ENCODE data around the gene PRPF31.

The PRPF31 gene

GRCh38 chr19:54142166-54142780, 26.7 kb downstream of the PRPF31 start:
- no peak for DNase-seq (ENCODE audit: low read depth)

DNA sequence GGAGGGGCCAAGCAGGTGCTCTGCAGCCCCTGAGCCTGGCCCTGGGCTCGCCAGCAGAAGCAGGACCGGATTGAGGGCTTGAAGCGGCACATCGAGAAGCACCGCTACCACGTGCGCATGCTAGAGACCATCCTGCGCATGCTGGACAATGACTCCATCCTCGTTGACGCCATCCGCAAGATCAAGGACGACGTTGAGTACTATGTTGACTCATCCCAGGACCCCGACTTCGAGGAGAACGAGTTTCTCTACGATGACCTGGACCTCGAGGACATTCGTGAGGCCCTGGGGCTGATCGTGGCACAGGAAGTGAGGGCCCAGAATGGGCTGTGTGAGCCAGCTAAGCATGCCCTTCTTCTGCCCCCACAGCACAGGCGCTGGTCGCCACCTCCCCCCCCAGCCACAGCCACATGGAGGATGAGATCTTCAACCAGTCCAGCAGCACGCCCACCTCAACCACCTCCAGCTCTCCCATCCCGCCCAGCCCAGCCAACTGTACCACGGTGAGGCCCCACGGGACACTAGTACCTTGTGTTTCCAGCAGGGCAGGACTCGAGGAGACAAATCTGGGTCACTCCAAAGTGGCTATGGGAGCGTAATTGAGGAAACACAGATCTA, 30.1 kb downstream of the PRPF31 start:
- DNase-seq (ENCODE audit: low read depth) = no peak

GRCh38 chr19:54147676-54148075, 32.1 kb downstream of the PRPF31 start:
- DNase-seq (ENCODE audit: low read depth) = no peak

DNA sequence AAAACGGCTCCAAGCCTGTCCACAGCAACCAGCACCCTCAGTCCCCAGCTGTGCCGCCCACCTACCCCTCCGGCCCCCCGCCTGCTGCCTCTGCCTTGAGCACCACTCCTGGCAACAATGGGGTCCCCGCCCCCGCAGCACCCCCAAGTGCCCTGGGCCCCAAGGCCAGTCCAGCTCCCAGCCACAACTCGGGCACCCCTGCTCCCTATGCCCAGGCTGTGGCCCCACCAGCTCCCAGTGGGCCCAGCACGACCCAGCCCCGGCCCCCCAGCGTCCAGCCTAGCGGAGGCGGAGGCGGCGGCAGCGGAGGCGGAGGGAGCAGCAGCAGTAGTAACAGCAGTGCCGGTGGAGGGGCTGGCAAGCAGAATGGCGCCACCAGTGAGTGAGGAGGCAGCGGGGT, 32.6 kb downstream of the PRPF31 start:
- DNase-seq (ENCODE audit: low read depth) = no peak

DNA sequence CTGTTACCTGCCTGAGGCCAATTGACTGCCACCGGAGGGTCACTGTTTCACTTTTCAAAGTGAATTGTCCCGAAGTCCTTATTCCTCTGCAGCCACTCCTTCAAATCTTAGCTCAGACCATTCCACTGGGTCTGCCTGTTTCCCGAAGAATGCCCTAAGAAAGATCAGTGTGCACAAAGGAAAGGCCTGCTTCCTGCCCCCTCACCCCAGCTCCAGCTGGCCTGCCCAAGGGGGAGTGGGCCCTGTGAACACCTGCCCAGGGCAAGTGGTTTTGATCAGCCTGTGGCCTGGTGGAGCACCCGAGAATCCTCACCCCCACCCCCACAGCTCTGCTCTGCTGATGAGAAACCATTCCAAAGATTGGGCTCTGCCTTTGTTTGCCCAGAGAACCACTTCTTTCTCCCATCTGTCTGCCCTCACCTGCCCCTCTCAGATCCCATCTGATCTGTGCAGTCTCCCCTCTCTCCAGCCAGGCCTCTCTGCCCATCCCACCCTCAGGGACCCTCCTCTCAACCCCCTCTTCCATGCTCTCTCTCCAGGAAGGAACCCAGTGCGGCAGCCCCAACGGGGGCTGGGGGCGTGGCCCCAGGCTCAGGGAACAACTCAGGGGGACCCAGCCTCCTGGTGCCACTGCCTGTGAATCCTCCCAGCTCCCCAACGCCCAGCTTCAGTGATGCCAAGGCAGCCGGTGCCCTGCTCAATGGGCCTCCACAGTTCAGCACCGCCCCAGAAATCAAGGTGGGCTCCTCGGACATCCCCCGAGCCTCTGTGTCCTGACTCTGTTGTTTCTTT, 33.7 kb downstream of the PRPF31 start:
- DNase-seq (ENCODE audit: low read depth) = no peak

GRCh38 chr19:54151362-54152035, 35.9 kb downstream of the PRPF31 start:
- no peak for DNase-seq (ENCODE audit: low read depth)

GRCh38 chr19:54152267-54152666, 36.7 kb downstream of the PRPF31 start:
- DNase-seq (ENCODE audit: low read depth) = no peak

DNA sequence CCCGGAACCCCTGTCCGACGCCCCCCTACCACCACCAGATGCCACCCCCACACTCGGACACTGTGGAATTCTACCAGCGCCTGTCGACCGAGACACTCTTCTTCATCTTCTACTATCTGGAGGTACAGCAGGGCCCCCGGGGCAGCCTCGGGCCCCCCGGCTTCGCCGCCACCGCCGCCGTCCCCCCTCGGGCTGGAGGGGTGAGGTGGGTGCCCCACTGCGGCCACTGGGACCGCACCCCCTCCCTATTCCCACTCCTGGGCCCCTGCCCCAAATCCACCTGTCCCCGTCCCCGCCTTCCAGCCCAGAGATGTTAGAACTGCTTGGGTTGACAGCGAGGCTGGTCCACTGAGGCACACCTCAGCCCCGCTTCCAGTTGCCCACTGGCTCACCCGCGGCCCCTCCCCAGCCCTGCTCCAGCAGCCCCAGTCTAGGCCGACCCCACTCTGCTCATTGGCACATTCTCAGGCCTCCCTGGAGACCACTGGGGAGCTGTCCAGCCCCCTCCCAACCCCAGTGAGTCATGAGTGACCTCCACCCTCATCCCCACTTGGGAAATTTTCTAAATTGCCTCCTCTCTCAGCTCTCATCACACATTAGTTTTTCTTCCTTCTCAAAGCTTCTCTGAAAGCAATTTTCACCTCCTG, 37.4 kb downstream of the PRPF31 start:
- no peak for DNase-seq (ENCODE audit: low read depth)

GRCh38 chr19:54153731-54154326, 38.3 kb downstream of the PRPF31 start:
- no peak for DNase-seq (ENCODE audit: low read depth)

DNA sequence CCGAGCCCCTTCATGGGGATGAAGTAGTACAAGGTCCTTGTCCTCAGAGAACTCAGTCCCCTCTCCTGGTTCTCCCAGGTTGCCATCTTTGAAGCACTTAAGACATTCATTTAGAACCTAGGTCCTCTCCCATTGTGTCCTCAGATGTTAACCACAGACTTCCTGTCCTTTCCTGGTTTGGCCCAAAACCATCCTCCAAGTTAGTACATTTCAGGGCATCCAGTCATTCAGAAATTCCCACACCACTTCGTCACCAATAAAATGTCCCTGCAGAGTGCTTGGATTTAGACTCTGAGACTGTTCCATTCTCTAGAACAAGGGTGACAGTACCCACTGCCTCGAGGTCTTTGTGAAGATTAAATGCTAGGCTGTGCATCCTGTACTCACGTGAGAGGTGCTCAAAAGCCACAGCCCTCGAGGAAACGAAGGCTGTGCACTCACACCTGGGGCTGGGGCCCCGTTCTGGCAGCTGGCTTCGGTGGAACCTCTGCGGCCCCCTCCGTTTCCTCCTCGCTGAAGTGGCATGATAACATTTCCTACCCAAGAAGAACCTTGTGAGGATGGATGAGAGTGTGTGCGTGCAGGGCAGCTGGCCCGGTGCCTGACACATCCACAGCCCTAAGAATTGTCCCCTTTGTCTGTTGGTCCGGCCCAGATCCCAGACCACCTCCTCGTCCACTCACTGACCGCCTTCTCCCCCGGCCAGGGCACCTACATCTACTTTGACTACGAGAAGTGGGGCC, 39.2 kb downstream of the PRPF31 start:
- DNase-seq (ENCODE audit: low read depth) = no peak

DNA sequence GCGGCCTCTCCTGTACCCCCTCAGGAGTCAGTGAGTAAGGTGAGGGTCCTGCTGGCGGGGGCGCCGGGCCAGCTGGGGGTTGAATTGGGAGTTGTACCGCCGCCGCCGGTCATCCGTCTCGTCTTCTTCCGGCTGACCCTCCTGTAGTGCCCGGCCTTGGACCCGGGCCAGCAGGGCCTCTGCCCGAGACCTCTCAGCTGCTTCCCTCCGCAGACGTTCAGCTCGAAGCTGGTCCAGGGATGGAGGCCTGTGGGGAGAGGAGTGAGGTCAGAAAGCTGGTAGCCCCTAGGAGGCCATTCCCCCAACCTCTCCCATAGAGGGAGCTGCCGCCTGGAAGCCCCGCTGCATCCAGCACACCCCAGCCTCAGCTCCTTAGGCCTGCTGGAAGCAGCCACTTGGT, 40.1 kb downstream of the PRPF31 start:
- DNase-seq (ENCODE audit: low read depth) = no peak

DNA sequence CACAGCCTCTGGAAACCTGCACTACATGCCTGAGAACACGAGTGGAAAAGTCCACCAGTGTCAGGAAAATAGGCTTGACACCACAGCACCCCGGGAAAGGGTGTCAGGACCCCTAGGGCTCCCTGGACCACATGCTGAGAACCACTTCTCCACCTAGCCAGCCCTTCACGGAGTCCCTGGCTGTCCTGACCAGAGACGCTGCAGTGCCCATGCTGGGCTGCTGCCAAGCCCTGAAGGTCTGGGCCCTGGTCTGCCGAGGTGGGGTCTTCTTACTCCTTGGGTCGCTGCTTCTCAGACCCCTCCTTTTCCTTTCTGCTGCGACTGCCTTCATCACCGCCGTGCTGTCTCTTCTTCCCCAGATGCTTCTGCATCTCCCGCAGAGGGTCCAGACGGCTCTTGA, 40.9 kb downstream of the PRPF31 start:
- DNase-seq (ENCODE audit: low read depth) = no peak

GRCh38 chr19:54156953-54157352, 41.4 kb downstream of the PRPF31 start:
- no peak for DNase-seq (ENCODE audit: low read depth)

GRCh38 chr19:54158812-54159351, 43.3 kb downstream of the PRPF31 start:
- no peak for DNase-seq (ENCODE audit: low read depth)

DNA sequence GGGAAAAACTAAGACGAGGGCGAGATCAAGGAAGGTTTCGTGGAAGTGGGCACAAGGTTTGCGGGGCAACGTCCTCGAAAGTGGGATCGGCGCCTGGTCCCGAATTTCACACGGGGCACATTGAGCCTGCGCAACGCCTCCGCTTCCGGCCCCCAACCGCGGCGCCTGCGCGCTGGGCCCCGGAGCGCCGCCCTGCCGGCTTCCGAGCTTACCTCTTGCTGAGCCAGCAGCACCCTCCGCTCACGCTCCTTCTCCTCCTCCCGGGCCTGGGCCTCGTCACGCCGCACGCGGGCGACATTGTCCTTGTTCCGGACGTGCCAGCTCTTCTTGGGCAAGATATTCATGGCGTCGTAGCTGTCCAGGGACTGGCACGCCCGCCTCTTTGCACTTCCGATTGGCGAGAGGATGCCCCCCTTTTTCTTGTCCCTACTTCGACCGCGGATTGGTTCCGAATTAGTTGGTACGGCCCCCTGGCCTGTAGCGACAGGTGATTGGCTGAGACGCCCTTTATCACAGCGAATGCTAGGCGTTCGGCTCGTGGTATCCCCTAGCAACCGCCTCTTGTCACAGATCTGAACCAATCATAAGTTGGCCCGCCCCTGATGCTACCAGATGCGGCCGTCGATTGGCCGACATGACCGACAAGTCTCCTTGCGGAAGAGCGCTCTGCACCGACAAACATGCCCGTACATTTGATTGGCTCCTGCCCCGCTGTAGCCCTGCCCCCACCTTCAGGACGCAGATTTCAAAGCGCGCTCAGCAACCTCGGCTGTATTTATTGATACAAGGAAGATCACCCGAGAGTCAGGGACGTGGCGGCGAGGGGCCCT, 44.0 kb downstream of the PRPF31 start, which contains the start of gene LENG1:
Gene LENG1, minus strand, starts transcription at position 370 of the 830 bp plus-strand sequence. Its CDS starts 26 bp downstream, at position 344.
- DNase-seq (ENCODE audit: low read depth) = peak; percentile 99

DNA sequence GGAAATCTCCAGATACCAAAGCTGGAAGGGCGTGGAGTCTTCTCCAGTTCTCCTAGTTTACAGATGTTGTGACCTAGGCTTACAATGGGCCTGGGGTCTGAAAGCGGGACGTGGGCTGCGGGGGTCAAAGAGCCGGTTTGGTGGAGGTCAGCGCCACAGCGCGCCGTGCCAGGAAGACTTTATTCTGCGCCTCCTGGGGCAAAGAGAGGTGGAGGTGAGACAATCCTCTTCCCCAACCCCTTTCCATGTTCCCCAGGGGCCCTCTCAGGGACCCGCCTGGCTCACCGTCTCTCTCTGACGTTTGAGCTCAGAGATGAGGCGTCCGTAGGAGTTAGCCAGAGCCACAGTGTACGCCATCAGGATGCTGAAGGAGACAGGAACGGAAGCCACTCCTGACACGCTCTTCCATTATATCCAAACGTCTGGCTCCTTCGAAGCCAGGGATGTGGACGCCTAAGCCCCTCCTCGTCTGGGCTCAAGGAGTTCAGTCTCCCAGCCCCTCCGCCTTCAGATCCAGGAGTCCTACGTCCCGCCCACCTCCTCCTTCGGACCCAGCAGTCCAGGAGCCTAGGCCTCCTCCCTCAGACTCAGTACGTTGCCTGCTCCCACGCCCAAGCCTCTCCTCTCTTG, 44.7 kb downstream of the PRPF31 start:
- DNase-seq (ENCODE audit: low read depth) = no peak

DNA sequence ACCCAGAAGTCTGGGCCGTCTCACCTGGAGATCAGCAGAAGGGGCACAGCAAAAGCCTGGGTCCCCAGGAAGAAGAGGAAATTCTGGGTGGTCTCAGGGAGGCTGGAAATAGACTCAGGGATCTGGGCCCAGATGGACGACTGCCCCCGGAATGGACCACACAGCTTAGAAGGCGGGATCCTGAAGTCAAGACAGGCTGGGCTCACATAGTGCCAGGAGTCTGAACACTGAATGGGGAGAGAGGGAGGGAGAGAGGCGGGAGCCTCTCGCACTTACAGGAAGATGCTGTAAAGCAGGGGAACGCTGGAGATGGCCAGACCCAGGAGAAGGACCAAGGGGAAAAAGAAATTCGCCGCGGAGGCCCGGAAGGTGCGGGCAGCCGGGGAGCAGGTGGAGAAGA, 45.3 kb downstream of the PRPF31 start:
- no peak for DNase-seq (ENCODE audit: low read depth)

GRCh38 chr19:54162241-54162805, 46.8 kb downstream of the PRPF31 start:
- no peak for DNase-seq (ENCODE audit: low read depth)

DNA sequence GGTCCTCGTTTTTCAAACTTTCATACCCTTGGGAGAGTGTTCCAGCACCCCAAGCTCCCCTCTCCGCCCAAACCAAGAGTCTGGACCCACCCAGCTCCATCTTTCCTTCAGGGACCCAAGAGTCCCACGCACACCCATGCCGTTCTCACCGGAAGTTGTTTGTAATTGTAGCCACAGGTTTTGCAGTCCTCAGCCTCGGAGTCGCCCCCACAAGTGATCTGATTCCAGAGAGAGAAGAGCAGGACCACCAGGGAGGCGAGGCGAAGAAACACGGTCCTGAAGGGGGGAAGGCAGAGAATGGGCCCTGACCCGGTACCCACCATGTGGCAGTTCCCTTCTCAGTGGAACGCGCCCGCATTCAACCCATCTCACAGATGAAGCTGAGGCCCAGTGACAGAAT, 47.3 kb downstream of the PRPF31 start:
- DNase-seq (ENCODE audit: low read depth) = no peak
